ENCODE results near the gene ARHGAP6.

Gene ARHGAP6

GRCh38 chrX:11665168-11666111 is at the start of gene ARHGAP6:
TSS of gene ARHGAP6 (minus strand) at chrX:11665920. CDS start at chrX:11664828, 1,092 bp downstream.
- no peak for DNase-seq (ENCODE audit: low read depth in 2 of 2)

GRCh38 chrX:11704725-11705495 is 39.2 kb upstream of the ARHGAP6 start:
- no peak for DNase-seq (ENCODE audit: low read depth in 2 of 2)

- DNase-seq (ENCODE audit: low read depth in 2 of 2) = no peak
These were observed 38.1 kb upstream of the ARHGAP6 start for GRCh38 chrX:11703855-11704254.

- no peak for DNase-seq (ENCODE audit: low read depth in 2 of 2)
These were observed 37.4 kb upstream of the ARHGAP6 start for GRCh38 chrX:11702965-11703631.

GRCh38 chrX:11702420-11702819 is 36.7 kb upstream of the ARHGAP6 start:
- no peak for DNase-seq (ENCODE audit: low read depth in 2 of 2)

- no peak for DNase-seq (ENCODE audit: low read depth in 2 of 2)
These were observed 33.0 kb upstream of the ARHGAP6 start for GRCh38 chrX:11698702-11699101.

- no peak for DNase-seq (ENCODE audit: low read depth in 2 of 2)
These were observed 22.5 kb upstream of the ARHGAP6 start for GRCh38 chrX:11688201-11688600.

- DNase-seq (ENCODE audit: low read depth in 2 of 2) = no peak
These were observed 21.4 kb upstream of the ARHGAP6 start for GRCh38 chrX:11687157-11687556.

- no peak for DNase-seq (ENCODE audit: low read depth in 2 of 2)
These were observed 17.3 kb upstream of the ARHGAP6 start for GRCh38 chrX:11683057-11683456.

- DNase-seq (ENCODE audit: low read depth in 2 of 2) = no peak
These were observed 12.4 kb upstream of the ARHGAP6 start for GRCh38 chrX:11678158-11678557.

GRCh38 chrX:11672213-11672612 is 6.5 kb upstream of the ARHGAP6 start:
- no peak for DNase-seq (ENCODE audit: low read depth in 2 of 2)

GRCh38 chrX:11670316-11670715 is 4.6 kb upstream of the ARHGAP6 start:
- no peak for DNase-seq (ENCODE audit: low read depth in 2 of 2)

- DNase-seq (ENCODE audit: low read depth in 2 of 2) = no peak
These were observed 1.4 kb upstream of the ARHGAP6 start for GRCh38 chrX:11666952-11667685.

- DNase-seq (ENCODE audit: low read depth in 2 of 2) = no peak
These were observed 444 bp upstream of the ARHGAP6 start for GRCh38 chrX:11666164-11666563.

GRCh38 chrX:11664211-11665167 is 1.2 kb downstream of the ARHGAP6 start:
- no peak for DNase-seq (ENCODE audit: low read depth in 2 of 2)

GRCh38 chrX:11663875-11664210 is 1.9 kb downstream of the ARHGAP6 start:
- no peak for DNase-seq (ENCODE audit: low read depth in 2 of 2)

GRCh38 chrX:11655282-11656015 is 10.3 kb downstream of the ARHGAP6 start:
- no peak for DNase-seq (ENCODE audit: low read depth in 2 of 2)

GRCh38 chrX:11648705-11649519 is 16.8 kb downstream of the ARHGAP6 start:
- DNase-seq (ENCODE audit: low read depth in 2 of 2) = no peak

GRCh38 chrX:11647138-11647537 is 18.6 kb downstream of the ARHGAP6 start:
- no peak for DNase-seq (ENCODE audit: low read depth in 2 of 2)

Measured in stimulated activated CD8-positive, alpha-beta memory T cell treated with anti-CD3 and anti-CD28 coated beads, Interleukin-15, amount 100 ng/mL, for 48 hours (primary cell).